GM12892 (cell line): ENCODE results near the gene RRAD.

Experiments used
- POLR2AphosphoS5 ChIP-seq: IDR thresholded peaks from 2 replicates; pipeline ENCODE4 v1.6.1; 2011; ENCODE audit warnings: low read depth, low read length, control low read depth
- TAF1 ChIP-seq: IDR thresholded peaks from 2 replicates; pipeline ENCODE4 v1.6.1; 2011; ENCODE audit warnings: low read depth, mild to moderate bottlenecking, control low read depth, low read length, borderline replicate concordance

DNA sequence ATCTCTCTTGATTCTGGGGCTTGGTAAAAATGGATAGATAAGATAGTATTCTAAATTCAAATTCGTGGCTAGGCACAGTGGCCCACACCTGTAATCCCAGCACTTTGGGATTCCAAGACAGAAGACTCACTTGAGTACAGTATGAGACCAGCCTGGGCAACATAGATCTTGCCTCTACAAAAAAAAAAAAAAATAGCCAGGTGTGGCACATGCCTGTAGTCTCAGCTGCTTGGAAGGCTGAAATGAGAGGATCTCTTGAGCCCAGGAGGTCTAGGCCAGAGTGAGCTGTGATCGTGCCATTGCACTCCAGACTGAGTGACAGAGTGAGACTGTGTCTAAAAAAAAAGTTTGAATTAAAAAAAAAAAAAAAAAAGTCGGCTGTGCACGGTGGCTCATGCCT is 35.7 kb downstream of the RRAD start:
- TF ChIP-seq POLR2AphosphoS5 = no peak
- no peak for TF ChIP-seq TAF1
